SK-N-SH (cell line): ENCODE data around the gene KPNA2. TPM values are rescaled to one million over a fixed set of nuclear protein-coding genes. Genes with fewer than 3 reads are reported as not detected.

Experiments used
- CTCF ChIA-PET: fragments of 300-600, 350-600 bp; formaldehyde crosslinking; extraction: SDS; loops from one replicate; lab custom pipeline; 2021; lab: Yijun Ruan, JAX
- POLR2A ChIA-PET: fragments of 350-600 bp; sonication (Branson Sonifier 250); formaldehyde crosslinking; extraction: SDS; loops from one replicate; lab custom pipeline; 2020; ENCODE audit warnings: antibody characterized with exemption, inconsistent platforms; lab: Yijun Ruan, JAX
- DNase-seq: peaks from one replicate; pipeline ENCODE4 v3.0.0; 2012
- H2AFZ ChIP-seq: fragments of 200-600 bp; sonication (generic); 2 replicates; pipeline ENCODE4 v1.8.1; 2016; ENCODE audit warnings: antibody characterized with exemption, mild to moderate bottlenecking, low read depth
- H3F3A ChIP-seq: fragments of 200-600 bp; sonication (generic); replicated peaks from 2 replicates; pipeline ENCODE3; 2016; ENCODE audit warnings: antibody characterized with exemption, mild to moderate bottlenecking; ENCODE audit not compliant: insufficient read depth
- H3K27ac ChIP-seq, 2 experiments: fragments of 200-500 bp in 1 of 2; fragments of 200-600 bp in 1 of 2; sonication (Bioruptor generic) in 1 of 2; sonication (generic), shearing (Covaris generic) in 1 of 2; 2 replicates each; pipeline versions ENCODE4 v1.5.1 to v1.6.1; 2014 to 2016; ENCODE audit warnings: low read depth in 2 of 2, inconsistent platforms in 1 of 2, low read length in 1 of 2, mild to moderate bottlenecking in 1 of 2, mixed read lengths in 1 of 2
- H3K27me3 ChIP-seq: fragments of 200-600 bp; sonication (generic), shearing (Covaris generic); 2 replicates; pipeline ENCODE4 v1.6.1; 2016; ENCODE audit warnings: mixed run types; ENCODE audit not compliant: insufficient read depth
- H3K36me3 ChIP-seq, 2 experiments: fragments of 200-500 bp in 1 of 2; fragments of 200-600 bp in 1 of 2; sonication (Bioruptor generic) in 1 of 2; sonication (generic) in 1 of 2; replicated peaks in 1 of 2; 2 replicates each; pipeline versions ENCODE3 to v1.5.1; 2014 to 2016; ENCODE audit warnings: low read length in 1 of 2, mild to moderate bottlenecking in 1 of 2; ENCODE audit not compliant: insufficient read depth in 2 of 2, control insufficient read depth in 1 of 2
- H3K4me1 ChIP-seq, 2 experiments: fragments of 200-500 bp in 1 of 2; fragments of 200-600 bp in 1 of 2; sonication (Bioruptor generic) in 1 of 2; sonication (generic), shearing (Covaris generic) in 1 of 2; 2 replicates each; pipeline versions ENCODE4 v1.5.1 to v1.6.1; 2014 to 2016; ENCODE audit warnings: low read depth in 1 of 2, low read length in 1 of 2, mixed run types in 1 of 2; ENCODE audit not compliant: insufficient read depth in 2 of 2, control insufficient read depth in 1 of 2
- H3K4me2 ChIP-seq: fragments of 200-600 bp; sonication (generic), shearing (Covaris generic); 2 replicates; pipeline ENCODE4 v1.6.1; 2017; ENCODE audit warnings: mixed run types
- H3K4me3 ChIP-seq, 2 experiments: fragments of 200-500 bp in 1 of 2; fragments of 200-600 bp in 1 of 2; sonication (Bioruptor generic) in 1 of 2; sonication (generic), shearing (Covaris generic) in 1 of 2; 2 replicates each; pipeline versions ENCODE4 v1.5.1 to v1.8.1; 2014 to 2016; ENCODE audit warnings: low read depth in 2 of 2, inconsistent platforms in 1 of 2, low read length in 1 of 2, mild to moderate bottlenecking in 1 of 2, mixed read lengths in 1 of 2, moderate library complexity in 1 of 2
- H3K79me2 ChIP-seq: fragments of 200-600 bp; sonication (generic); 2 replicates; pipeline ENCODE4 v1.8.1; 2017; ENCODE audit warnings: mild to moderate bottlenecking; ENCODE audit not compliant: insufficient read depth
- H3K9ac ChIP-seq: fragments of 200-600 bp; sonication (generic); 2 replicates; pipeline ENCODE4 v1.6.1; 2017; ENCODE audit warnings: mixed run types
- H3K9me2 ChIP-seq: fragments of 200-600 bp; sonication (generic); 2 replicates; pipeline ENCODE4 v1.6.1; 2017; ENCODE audit warnings: mixed run types
- H3K9me3 ChIP-seq: fragments of 200-600 bp; sonication (generic); 2 replicates; pipeline ENCODE4 v1.6.1; 2017; ENCODE audit warnings: mixed run types, mild to moderate bottlenecking, moderate library complexity
- H4K20me1 ChIP-seq: fragments of 200-600 bp; sonication (generic); 2 replicates; pipeline ENCODE4 v1.6.1; 2017; ENCODE audit warnings: mild to moderate bottlenecking, mixed run types; ENCODE audit not compliant: insufficient read depth
- FOSL2 ChIP-seq: IDR thresholded peaks from 2 replicates; pipeline ENCODE4 v1.4.0; 2012; ENCODE audit warnings: low read depth, mild to moderate bottlenecking, moderate library complexity, borderline replicate concordance
- JUND ChIP-seq: IDR thresholded peaks from 2 replicates; pipeline ENCODE4 v1.4.0; 2012
- MXI1 ChIP-seq: IDR thresholded peaks from 2 replicates; pipeline ENCODE4 v1.6.1; 2012; ENCODE audit warnings: mild to moderate bottlenecking, low read depth, low read length, improper control_type of control experiment
- NFIC ChIP-seq: IDR thresholded peaks from 2 replicates; pipeline ENCODE4 v1.4.0; 2012; ENCODE audit warnings: borderline replicate concordance
- SIN3A ChIP-seq: IDR thresholded peaks from 2 replicates; pipeline ENCODE4 v1.6.1; 2012; ENCODE audit warnings: low read depth, mild to moderate bottlenecking, low read length, moderate library complexity, borderline replicate concordance
- TCF12 ChIP-seq: IDR thresholded peaks from 2 replicates; pipeline ENCODE4 v1.4.0; 2012
- TEAD4 ChIP-seq: IDR thresholded peaks from 2 replicates; pipeline ENCODE4 v1.4.0; 2012; ENCODE audit warnings: mild to moderate bottlenecking, borderline replicate concordance; ENCODE audit not compliant: insufficient read depth
- USF2 ChIP-seq: fragments of 150-350 bp; IDR thresholded peaks from 2 replicates; pipeline ENCODE4 v1.6.1; 2017; ENCODE audit warnings: antibody characterized with exemption, low read length, low read depth, borderline replicate concordance
- WGBS: methylation state at CpG from one replicate; pipeline ENCODE4 v1.1.6; 2017; ENCODE audit warnings: low lambda C conversion rate; 5-methylcytosine and 5-hydroxymethylcytosine counted together
- polyA plus RNA-seq, 3 experiments: library from polyadenylated mRNA; depleted of rRNA; stranded (reverse); fragments of >200 nt; gene quantifications; 2 replicates each; pipeline ENCODE4 v1.2.3, GENCODE V29; 2012
- TF ChIP-seq, protein P1 (sequence below): IDR thresholded peaks from 2 replicates; pipeline ENCODE4 v1.6.1; 2012; ENCODE audit warnings: mild to moderate bottlenecking, low read depth, low read length, moderate library complexity
- TF ChIP-seq, protein P2 (sequence below): fragments of 200-600 bp; sonication (generic); IDR thresholded peaks from 2 replicates; pipeline ENCODE4 v1.6.1; 2017; ENCODE audit warnings: antibody characterized with exemption, mild to moderate bottlenecking, moderate library complexity
- TF ChIP-seq, protein P3 (sequence below): fragments of 150-350 bp; IDR thresholded peaks from 2 replicates; pipeline ENCODE4 v1.6.1; 2016; ENCODE audit warnings: mild to moderate bottlenecking, low read depth, low read length
- TF ChIP-seq, protein P4 (sequence below): IDR thresholded peaks from 2 replicates; pipeline ENCODE4 v1.4.0; 2012; ENCODE audit warnings: low read depth

KPNA2 gene
- polyA plus RNA-seq, 1 of the 3 experiments (the other 2 are of a cell fraction): 122 TPM

- TF ChIP-seq, protein P1, sequence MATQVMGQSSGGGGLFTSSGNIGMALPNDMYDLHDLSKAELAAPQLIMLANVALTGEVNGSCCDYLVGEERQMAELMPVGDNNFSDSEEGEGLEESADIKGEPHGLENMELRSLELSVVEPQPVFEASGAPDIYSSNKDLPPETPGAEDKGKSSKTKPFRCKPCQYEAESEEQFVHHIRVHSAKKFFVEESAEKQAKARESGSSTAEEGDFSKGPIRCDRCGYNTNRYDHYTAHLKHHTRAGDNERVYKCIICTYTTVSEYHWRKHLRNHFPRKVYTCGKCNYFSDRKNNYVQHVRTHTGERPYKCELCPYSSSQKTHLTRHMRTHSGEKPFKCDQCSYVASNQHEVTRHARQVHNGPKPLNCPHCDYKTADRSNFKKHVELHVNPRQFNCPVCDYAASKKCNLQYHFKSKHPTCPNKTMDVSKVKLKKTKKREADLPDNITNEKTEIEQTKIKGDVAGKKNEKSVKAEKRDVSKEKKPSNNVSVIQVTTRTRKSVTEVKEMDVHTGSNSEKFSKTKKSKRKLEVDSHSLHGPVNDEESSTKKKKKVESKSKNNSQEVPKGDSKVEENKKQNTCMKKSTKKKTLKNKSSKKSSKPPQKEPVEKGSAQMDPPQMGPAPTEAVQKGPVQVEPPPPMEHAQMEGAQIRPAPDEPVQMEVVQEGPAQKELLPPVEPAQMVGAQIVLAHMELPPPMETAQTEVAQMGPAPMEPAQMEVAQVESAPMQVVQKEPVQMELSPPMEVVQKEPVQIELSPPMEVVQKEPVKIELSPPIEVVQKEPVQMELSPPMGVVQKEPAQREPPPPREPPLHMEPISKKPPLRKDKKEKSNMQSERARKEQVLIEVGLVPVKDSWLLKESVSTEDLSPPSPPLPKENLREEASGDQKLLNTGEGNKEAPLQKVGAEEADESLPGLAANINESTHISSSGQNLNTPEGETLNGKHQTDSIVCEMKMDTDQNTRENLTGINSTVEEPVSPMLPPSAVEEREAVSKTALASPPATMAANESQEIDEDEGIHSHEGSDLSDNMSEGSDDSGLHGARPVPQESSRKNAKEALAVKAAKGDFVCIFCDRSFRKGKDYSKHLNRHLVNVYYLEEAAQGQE: no peak
- TF ChIP-seq, protein P2, sequence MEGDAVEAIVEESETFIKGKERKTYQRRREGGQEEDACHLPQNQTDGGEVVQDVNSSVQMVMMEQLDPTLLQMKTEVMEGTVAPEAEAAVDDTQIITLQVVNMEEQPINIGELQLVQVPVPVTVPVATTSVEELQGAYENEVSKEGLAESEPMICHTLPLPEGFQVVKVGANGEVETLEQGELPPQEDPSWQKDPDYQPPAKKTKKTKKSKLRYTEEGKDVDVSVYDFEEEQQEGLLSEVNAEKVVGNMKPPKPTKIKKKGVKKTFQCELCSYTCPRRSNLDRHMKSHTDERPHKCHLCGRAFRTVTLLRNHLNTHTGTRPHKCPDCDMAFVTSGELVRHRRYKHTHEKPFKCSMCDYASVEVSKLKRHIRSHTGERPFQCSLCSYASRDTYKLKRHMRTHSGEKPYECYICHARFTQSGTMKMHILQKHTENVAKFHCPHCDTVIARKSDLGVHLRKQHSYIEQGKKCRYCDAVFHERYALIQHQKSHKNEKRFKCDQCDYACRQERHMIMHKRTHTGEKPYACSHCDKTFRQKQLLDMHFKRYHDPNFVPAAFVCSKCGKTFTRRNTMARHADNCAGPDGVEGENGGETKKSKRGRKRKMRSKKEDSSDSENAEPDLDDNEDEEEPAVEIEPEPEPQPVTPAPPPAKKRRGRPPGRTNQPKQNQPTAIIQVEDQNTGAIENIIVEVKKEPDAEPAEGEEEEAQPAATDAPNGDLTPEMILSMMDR: no peak
- TF ChIP-seq TCF12 (peak; percentile 86), TEAD4 (no peak), FOSL2 (no peak), SIN3A (no peak)
- TF ChIP-seq, protein P3, sequence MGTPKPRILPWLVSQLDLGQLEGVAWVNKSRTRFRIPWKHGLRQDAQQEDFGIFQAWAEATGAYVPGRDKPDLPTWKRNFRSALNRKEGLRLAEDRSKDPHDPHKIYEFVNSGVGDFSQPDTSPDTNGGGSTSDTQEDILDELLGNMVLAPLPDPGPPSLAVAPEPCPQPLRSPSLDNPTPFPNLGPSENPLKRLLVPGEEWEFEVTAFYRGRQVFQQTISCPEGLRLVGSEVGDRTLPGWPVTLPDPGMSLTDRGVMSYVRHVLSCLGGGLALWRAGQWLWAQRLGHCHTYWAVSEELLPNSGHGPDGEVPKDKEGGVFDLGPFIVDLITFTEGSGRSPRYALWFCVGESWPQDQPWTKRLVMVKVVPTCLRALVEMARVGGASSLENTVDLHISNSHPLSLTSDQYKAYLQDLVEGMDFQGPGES: no peak
- TF ChIP-seq, all 33 proteins: peak for 2
Observed at GRCh38 chr17:68053231-68054013, 17.9 kb downstream of the KPNA2 start (continued).

DNA sequence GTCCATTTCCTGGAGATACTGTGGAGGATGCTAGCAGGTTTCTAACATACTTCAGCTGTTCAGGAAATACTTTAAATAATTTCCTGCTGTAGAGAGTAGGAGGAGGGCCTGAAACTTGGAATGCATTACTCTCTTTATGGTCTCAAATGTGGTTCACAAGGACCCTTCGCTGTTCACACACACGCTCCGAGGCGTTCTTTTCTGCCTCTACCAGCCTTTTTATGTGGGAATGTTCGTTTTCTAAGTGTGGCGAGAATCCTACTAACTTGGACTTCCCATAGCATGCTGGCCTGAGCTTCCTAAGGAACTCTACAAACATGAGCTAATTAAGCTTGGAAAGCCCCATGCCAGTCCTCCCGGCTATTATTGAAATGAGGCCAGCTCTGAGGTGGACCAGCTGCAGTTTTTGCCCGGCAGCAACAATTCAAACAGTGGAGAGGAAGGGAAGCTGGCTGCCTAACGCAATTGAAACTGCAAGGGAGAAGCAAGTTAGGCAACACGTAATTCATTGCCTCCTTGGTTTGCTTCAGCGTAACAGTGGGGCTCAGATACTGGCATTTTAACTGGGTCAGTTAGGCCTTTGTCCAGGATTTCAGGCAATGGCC is 18.9 kb downstream of the KPNA2 start:
- TF ChIP-seq, protein P4, sequence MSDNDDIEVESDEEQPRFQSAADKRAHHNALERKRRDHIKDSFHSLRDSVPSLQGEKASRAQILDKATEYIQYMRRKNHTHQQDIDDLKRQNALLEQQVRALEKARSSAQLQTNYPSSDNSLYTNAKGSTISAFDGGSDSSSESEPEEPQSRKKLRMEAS: 0 out of 2 replicates have a peak, but pooled peaks have one; percentile 8
- TF ChIP-seq TCF12 (peak; percentile 55), MXI1 (no peak), NFIC (0 out of 2 replicates have a peak, but pooled peaks have one; percentile 20), TEAD4 (0 out of 2 replicates have a peak, but pooled peaks have one; percentile 44), JUND (no peak), USF2 (no peak)
- TF ChIP-seq, all 33 proteins: peak for 4
- Histone ChIP-seq H3K4me3 (no peak overlapping the region), H3K79me2 (no peaks in the 10 kb centered on the region), H3K27ac (peak overlapping the region; percentile 60 to 67; a peak in 3 of 4 replicates), H2AFZ (peak overlapping the region; percentile 92), H3K36me3 (no peaks in the 10 kb centered on the region), H3F3A (peaks cover 16% of the 10 kb centered on the region), H3K4me2 (peak overlapping the region; percentile 64), H3K9ac (peak overlapping the region; percentile 38; the same call in 1 of the 2 replicates), H3K9me3 (no peaks in the 10 kb centered on the region), H3K4me1 (peaks cover 0 to 20% of the 10 kb centered on the region in 2 experiments; a peak in 2 of 4 replicates), H4K20me1 (no peaks in the 10 kb centered on the region), H3K27me3 (no peaks in the 10 kb centered on the region), H3K9me2 (no peaks in the 10 kb centered on the region)
- POLR2A ChIA-PET: no interaction called here
- CTCF ChIA-PET: interaction anchor here (2.6 kb wide), 1 partner anchor 146 kb away, joined by 8 read pairs; no protein-coding TSS in a partner anchor
- WGBS: 63% methylated on average over 11 of the region's 11 CpGs
- DNase-seq: no peak
